Glutamatergic neuron (in vitro differentiated cells): ENCODE measurements around the gene ARHGAP40. TPM values are rescaled to one million over a fixed set of nuclear protein-coding genes. Genes with fewer than 3 reads are reported as not detected.

Experiments
- DNase-seq: peaks from one replicate; pipeline ENCODE4 v3.0.0; 2022
- H3K27ac Mint-ChIP-seq: one replicate; pipeline ENCODE4 v1.8.0; 2020; ENCODE audit warnings: mild to moderate bottlenecking, mixed read lengths, inconsistent platforms; ENCODE audit not compliant: unreplicated experiment
- H3K27me3 Mint-ChIP-seq: one replicate; pipeline ENCODE4 v1.8.0; 2020; ENCODE audit warnings: mild to moderate bottlenecking, moderate library complexity, mixed read lengths, inconsistent platforms; ENCODE audit not compliant: unreplicated experiment
- H3K36me3 Mint-ChIP-seq: one replicate; pipeline ENCODE4 v1.8.0; 2020; ENCODE audit warnings: mild to moderate bottlenecking, mixed read lengths, inconsistent platforms; ENCODE audit not compliant: unreplicated experiment
- H3K4me1 Mint-ChIP-seq: one replicate; pipeline ENCODE4 v1.8.0; 2020; ENCODE audit warnings: mild to moderate bottlenecking, low read depth, mixed read lengths, inconsistent platforms; ENCODE audit not compliant: unreplicated experiment
- H3K4me3 Mint-ChIP-seq: one replicate; pipeline ENCODE4 v1.8.0; 2020; ENCODE audit warnings: mild to moderate bottlenecking, mixed read lengths, inconsistent platforms; ENCODE audit not compliant: unreplicated experiment
- H3K9me3 Mint-ChIP-seq: one replicate; pipeline ENCODE4 v1.8.0; 2020; ENCODE audit warnings: mild to moderate bottlenecking, moderate library complexity, mixed read lengths, inconsistent platforms; ENCODE audit not compliant: unreplicated experiment
- total RNA-seq: library from RNA; stranded (reverse); fragmentation: NEBNext Ultra II Directional; extraction: Animal tissue kit (Norgen Biotek cat#: 25700); gene quantifications from one replicate; pipeline ENCODE4 v1.2.1, GENCODE V29; 2021; ENCODE audit not compliant: unreplicated experiment
- TF ChIP-seq, protein P1 (sequence below): fragments of 200-600 bp; sonication (generic); IDR thresholded peaks from one replicate; pipeline ENCODE4 v1.5.0; 2021; ENCODE audit not compliant: partially characterized antibody, unreplicated experiment

Gene ARHGAP40
- total RNA-seq, 1 donor from 2014 or later, result not detected

DNA sequence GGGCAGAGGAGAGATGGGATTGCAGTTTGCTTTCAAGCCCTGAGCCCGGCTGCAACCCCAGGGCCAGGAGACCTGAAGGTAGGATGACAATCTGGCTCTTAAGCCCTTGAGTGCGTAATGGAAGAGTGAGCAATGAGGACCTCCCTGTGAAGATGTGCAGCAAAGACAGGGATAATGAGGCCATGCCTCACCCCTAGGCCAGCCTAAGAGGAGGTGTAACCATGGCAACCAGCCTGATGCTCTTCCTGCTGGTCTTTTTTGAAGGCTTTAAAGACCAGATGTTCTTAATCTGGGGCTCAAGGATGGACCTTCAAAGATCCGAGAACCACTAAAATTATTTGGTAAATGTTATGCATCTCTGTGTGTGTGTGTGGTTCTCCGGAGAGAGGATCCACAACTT is 8.2 kb downstream of the ARHGAP40 start:
- Mint-ChIP-seq H3K36me3 (no peaks in the 10 kb centered on the region), H3K9me3 (no peaks in the 10 kb centered on the region), H3K4me3 (no peak overlapping the region), H3K27ac (no peak overlapping the region), H3K27me3 (no peaks in the 10 kb centered on the region), H3K4me1 (no peaks in the 10 kb centered on the region)
- TF ChIP-seq, protein P1, sequence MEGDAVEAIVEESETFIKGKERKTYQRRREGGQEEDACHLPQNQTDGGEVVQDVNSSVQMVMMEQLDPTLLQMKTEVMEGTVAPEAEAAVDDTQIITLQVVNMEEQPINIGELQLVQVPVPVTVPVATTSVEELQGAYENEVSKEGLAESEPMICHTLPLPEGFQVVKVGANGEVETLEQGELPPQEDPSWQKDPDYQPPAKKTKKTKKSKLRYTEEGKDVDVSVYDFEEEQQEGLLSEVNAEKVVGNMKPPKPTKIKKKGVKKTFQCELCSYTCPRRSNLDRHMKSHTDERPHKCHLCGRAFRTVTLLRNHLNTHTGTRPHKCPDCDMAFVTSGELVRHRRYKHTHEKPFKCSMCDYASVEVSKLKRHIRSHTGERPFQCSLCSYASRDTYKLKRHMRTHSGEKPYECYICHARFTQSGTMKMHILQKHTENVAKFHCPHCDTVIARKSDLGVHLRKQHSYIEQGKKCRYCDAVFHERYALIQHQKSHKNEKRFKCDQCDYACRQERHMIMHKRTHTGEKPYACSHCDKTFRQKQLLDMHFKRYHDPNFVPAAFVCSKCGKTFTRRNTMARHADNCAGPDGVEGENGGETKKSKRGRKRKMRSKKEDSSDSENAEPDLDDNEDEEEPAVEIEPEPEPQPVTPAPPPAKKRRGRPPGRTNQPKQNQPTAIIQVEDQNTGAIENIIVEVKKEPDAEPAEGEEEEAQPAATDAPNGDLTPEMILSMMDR, result no peak
- no peak for DNase-seq

DNA sequence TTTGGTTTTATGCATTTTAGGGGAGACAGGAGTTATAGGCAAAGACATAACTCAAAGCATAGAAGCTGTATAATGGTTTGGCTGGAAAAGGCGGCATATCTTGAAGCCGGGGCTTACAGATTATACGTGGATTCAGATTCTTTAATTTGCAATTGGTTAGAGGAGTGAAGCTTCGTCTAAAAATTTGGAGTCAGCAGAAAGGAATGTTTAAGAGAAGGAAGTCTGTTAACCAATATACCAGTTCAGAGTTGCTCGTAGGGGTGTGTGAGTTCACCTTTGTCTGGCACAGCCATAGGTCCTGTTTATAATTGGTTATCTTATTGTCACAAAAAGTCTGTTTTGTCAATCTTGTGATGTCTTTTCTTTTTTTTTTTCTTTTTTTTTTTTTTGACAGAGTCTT is 8.9 kb downstream of the ARHGAP40 start:
- H3K27me3 Mint-ChIP-seq, result no peaks in the 10 kb centered on the region
- no peak for DNase-seq
- no peak overlapping the region for H3K4me3 Mint-ChIP-seq
- H3K9me3 Mint-ChIP-seq, result no peaks in the 10 kb centered on the region
- H3K36me3 Mint-ChIP-seq, result no peaks in the 10 kb centered on the region
- H3K27ac Mint-ChIP-seq, result no peak overlapping the region
- H3K4me1 Mint-ChIP-seq, result no peaks in the 10 kb centered on the region
- TF ChIP-seq, protein P1, result no peak

DNA sequence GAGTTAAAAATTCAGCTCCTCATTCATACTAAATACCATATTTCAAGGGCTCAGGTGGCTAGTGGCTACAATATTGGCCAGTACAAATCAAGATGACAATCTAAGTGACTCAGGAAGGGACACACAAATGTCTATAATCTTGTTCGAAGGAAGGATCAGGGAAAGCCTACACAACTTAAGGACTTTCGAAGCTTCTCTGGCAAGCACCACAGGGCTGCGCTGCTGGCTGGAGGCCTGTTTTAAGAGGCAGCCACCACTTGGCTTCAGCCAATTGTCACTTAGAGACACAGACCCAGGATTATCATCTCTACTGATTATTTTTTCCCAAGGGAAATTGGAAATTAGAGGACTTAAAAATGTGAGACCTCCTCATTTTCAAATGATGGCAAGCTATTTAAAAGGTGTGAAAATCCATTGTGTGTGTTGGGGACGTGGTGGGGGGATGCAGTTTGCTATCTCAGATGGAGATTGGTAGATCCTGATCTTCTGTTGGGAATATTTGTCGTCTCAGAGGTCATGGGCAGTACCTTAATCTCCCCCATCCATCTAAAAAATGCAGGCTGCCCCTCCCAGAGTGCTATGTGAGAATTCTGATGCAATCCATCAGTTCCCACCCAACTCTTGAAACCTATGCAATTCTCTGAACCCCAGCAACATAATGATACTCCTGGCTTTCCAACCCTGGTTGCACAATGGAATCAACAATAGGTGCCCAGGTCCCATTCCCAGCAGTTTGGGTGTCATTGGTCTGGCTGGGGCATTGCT is 11.3 kb downstream of the ARHGAP40 start:
- Mint-ChIP-seq H3K27ac (no peak overlapping the region), H3K36me3 (peaks cover 4% of the 10 kb centered on the region), H3K4me1 (no peaks in the 10 kb centered on the region), H3K27me3 (no peaks in the 10 kb centered on the region), H3K9me3 (peaks cover 2% of the 10 kb centered on the region), H3K4me3 (no peak overlapping the region)
- no peak for DNase-seq
- TF ChIP-seq, protein P1, result no peak

DNA sequence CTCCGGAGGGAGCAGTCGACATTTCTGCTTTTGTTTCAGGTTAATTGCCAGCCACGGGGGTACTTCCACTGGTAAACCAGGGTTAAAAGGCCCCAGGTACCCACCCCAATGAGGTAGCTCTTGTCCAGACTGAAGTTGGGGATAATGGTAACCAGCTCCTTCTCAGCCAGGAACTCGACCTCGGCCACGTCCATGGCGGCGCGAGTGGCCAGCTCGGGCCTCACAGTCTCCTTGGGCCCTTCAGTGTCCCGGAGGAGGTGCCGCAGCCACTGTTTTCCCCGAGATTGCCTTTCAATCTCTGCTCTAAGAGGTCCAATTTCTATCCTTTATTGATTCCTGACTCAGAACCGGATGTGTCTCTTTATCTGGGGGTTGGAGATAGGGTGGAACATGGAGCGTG is 13.7 kb downstream of the ARHGAP40 start:
- H3K4me1 Mint-ChIP-seq, result no peaks in the 10 kb centered on the region
- peaks cover 2% of the 10 kb centered on the region for H3K9me3 Mint-ChIP-seq
- H3K36me3 Mint-ChIP-seq, result peaks cover 4% of the 10 kb centered on the region
- no peak overlapping the region for H3K27ac Mint-ChIP-seq
- no peak overlapping the region for H3K4me3 Mint-ChIP-seq
- H3K27me3 Mint-ChIP-seq, result no peaks in the 10 kb centered on the region
- TF ChIP-seq, protein P1, result no peak
- DNase-seq, result no peak

DNA sequence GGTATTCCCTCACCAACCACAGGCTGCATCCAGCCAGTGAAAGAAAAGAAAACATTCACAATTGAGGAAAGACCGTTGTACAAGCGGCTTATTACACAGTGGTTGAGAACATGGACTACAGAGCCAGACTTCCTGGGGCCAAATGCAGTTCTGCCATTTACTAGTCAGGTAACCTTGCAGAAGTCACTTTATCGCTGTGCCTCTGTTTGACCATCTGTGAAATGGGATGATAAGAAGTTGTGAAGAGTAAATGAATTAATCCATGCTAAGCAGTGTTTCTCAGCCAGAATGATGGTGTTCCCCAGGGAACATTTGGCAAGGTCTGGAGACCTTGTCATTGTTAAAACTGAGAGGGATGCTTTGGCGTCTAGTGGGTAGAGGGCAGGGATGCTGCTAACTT is 14.8 kb downstream of the ARHGAP40 start:
- peaks cover 2% of the 10 kb centered on the region for H3K9me3 Mint-ChIP-seq

More for the DNA sequence above, 14.8 kb downstream of the ARHGAP40 start:
- TF ChIP-seq, protein P1, result no peak
- H3K27me3 Mint-ChIP-seq, result peaks cover 2% of the 10 kb centered on the region
- H3K4me3 Mint-ChIP-seq, result no peak overlapping the region
- DNase-seq, result no peak
- peaks cover 4% of the 10 kb centered on the region for H3K36me3 Mint-ChIP-seq
- H3K4me1 Mint-ChIP-seq, result no peaks in the 10 kb centered on the region
- no peak overlapping the region for H3K27ac Mint-ChIP-seq
